ENCODE data around the gene MORC3.

Gene MORC3

DNA sequence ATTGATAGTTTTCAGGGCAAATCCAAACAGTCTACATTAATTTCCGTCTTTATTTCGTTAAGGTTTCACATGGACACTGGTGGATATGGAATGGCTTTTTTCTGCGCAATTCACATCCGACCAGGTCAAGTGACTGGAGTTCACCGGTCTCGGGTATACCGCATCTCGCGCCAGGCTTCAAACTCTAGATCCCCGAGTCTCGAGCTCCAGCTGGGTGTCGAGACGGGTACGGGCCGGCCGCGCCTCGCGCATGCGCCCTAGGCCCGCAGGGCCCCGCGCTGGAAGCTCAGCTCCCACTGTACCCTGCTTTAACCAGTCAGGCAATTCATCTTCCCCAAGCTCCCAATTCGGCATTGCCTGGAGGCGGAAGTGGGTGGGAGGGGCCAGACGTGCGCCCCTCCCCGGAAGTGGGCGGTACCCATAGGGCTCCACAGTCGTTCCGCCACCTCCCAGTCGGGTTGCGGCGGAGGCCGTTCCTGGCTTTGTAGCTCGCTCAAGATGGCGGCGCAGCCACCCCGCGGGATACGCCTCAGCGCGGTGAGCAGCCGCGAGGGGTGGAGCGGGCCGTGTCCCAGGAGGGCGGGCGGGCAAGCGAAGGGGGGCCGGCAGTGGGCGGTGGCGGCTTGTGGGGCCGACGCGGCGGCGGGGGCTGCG, at the start of gene MORC3 (continued):
- TF ChIP-seq, protein P1, sequence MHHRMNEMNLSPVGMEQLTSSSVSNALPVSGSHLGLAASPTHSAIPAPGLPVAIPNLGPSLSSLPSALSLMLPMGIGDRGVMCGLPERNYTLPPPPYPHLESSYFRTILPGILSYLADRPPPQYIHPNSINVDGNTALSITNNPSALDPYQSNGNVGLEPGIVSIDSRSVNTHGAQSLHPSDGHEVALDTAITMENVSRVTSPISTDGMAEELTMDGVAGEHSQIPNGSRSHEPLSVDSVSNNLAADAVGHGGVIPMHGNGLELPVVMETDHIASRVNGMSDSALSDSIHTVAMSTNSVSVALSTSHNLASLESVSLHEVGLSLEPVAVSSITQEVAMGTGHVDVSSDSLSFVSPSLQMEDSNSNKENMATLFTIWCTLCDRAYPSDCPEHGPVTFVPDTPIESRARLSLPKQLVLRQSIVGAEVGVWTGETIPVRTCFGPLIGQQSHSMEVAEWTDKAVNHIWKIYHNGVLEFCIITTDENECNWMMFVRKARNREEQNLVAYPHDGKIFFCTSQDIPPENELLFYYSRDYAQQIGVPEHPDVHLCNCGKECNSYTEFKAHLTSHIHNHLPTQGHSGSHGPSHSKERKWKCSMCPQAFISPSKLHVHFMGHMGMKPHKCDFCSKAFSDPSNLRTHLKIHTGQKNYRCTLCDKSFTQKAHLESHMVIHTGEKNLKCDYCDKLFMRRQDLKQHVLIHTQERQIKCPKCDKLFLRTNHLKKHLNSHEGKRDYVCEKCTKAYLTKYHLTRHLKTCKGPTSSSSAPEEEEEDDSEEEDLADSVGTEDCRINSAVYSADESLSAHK (tag by site-specific recombination; IDR thresholded peaks at IDR 0.05) = 0 out of 2 replicates have a peak, but pooled peaks have one; percentile 37
- TF ChIP-seq ZNF600 (tag by site-specific recombination; IDR thresholded peaks at IDR 0.05) = peak; percentile 92
- TF ChIP-seq ZNF324 (tag by site-specific recombination; IDR thresholded peaks at IDR 0.05) = peak; percentile 57
- 0 out of 2 replicates have a peak, but pooled peaks have one; percentile 3 for TF ChIP-seq KLF17 (tag by site-specific recombination; IDR thresholded peaks at IDR 0.05)
- TF ChIP-seq BCL11A (tag by site-specific recombination; IDR thresholded peaks at IDR 0.05; ENCODE audit: low read depth) = peak; percentile 58; the same call in 1 of the 2 replicates
- peak; percentile 68; the same call in 1 of the 2 replicates for TF ChIP-seq KLF9 (tag by site-specific recombination; IDR thresholded peaks at IDR 0.05; ENCODE audit: low read depth)
- TF ChIP-seq, protein P2, sequence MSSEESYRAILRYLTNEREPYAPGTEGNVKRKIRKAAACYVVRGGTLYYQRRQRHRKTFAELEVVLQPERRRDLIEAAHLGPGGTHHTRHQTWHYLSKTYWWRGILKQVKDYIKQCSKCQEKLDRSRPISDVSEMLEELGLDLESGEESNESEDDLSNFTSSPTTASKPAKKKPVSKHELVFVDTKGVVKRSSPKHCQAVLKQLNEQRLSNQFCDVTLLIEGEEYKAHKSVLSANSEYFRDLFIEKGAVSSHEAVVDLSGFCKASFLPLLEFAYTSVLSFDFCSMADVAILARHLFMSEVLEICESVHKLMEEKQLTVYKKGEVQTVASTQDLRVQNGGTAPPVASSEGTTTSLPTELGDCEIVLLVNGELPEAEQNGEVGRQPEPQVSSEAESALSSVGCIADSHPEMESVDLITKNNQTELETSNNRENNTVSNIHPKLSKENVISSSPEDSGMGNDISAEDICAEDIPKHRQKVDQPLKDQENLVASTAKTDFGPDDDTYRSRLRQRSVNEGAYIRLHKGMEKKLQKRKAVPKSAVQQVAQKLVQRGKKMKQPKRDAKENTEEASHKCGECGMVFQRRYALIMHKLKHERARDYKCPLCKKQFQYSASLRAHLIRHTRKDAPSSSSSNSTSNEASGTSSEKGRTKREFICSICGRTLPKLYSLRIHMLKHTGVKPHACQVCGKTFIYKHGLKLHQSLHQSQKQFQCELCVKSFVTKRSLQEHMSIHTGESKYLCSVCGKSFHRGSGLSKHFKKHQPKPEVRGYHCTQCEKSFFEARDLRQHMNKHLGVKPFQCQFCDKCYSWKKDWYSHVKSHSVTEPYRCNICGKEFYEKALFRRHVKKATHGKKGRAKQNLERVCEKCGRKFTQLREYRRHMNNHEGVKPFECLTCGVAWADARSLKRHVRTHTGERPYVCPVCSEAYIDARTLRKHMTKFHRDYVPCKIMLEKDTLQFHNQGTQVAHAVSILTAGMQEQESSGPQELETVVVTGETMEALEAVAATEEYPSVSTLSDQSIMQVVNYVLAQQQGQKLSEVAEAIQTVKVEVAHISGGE (tag by site-specific recombination; conservative IDR thresholded peaks at IDR 0.05; ENCODE audit: low read depth) = peak; percentile 92
- TF ChIP-seq ZNF571 (tag by site-specific recombination; IDR thresholded peaks at IDR 0.05) = no peak
- 0 out of 2 replicates have a peak, but pooled peaks have one; percentile 40 for TF ChIP-seq ZNF24 (tag by site-specific recombination; IDR thresholded peaks at IDR 0.05)
- TF ChIP-seq ZBTB48 (tag by site-specific recombination; IDR thresholded peaks at IDR 0.05) = no peak
- peak; percentile 82 for TF ChIP-seq ZBTB10 (tag by site-specific recombination; IDR thresholded peaks at IDR 0.05)
- TF ChIP-seq, protein P3, sequence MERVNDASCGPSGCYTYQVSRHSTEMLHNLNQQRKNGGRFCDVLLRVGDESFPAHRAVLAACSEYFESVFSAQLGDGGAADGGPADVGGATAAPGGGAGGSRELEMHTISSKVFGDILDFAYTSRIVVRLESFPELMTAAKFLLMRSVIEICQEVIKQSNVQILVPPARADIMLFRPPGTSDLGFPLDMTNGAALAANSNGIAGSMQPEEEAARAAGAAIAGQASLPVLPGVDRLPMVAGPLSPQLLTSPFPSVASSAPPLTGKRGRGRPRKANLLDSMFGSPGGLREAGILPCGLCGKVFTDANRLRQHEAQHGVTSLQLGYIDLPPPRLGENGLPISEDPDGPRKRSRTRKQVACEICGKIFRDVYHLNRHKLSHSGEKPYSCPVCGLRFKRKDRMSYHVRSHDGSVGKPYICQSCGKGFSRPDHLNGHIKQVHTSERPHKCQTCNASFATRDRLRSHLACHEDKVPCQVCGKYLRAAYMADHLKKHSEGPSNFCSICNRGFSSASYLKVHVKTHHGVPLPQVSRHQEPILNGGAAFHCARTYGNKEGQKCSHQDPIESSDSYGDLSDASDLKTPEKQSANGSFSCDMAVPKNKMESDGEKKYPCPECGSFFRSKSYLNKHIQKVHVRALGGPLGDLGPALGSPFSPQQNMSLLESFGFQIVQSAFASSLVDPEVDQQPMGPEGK (tag by site-specific recombination; IDR thresholded peaks at IDR 0.05) = peak; percentile 46; the same call in 1 of the 2 replicates
- no peak for TF ChIP-seq ZNF280D (tag by site-specific recombination; IDR thresholded peaks at IDR 0.05)
- TF ChIP-seq ZNF133 (tag by site-specific recombination; IDR thresholded peaks at IDR 0.05) = no peak
- peak; percentile 81 for TF ChIP-seq SP7 (tag by site-specific recombination; IDR thresholded peaks at IDR 0.05)
- TF ChIP-seq SP3 (tag by site-specific recombination; IDR thresholded peaks at IDR 0.05) = peak; percentile 100
- peak; percentile 94 for TF ChIP-seq ELK4 (IDR thresholded peaks at IDR 0.05; ENCODE audit: borderline replicate concordance, low read depth, low read length)
- TF ChIP-seq, protein P4, sequence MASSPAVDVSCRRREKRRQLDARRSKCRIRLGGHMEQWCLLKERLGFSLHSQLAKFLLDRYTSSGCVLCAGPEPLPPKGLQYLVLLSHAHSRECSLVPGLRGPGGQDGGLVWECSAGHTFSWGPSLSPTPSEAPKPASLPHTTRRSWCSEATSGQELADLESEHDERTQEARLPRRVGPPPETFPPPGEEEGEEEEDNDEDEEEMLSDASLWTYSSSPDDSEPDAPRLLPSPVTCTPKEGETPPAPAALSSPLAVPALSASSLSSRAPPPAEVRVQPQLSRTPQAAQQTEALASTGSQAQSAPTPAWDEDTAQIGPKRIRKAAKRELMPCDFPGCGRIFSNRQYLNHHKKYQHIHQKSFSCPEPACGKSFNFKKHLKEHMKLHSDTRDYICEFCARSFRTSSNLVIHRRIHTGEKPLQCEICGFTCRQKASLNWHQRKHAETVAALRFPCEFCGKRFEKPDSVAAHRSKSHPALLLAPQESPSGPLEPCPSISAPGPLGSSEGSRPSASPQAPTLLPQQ (tag by site-specific recombination; IDR thresholded peaks at IDR 0.05) = no peak; the same call in none of the 2 replicates
- TF ChIP-seq YY1 (tag by site-specific recombination; IDR thresholded peaks at IDR 0.05) = peak; percentile 89
- TF ChIP-seq ZNF544 (tag by site-specific recombination; IDR thresholded peaks at IDR 0.05) = no peak
- peak; percentile 95 for TF ChIP-seq IKZF3 (tag by site-specific recombination; IDR thresholded peaks at IDR 0.05)
